ENCODE data around the gene KLK8. TPM values are rescaled to one million over a fixed set of nuclear protein-coding genes. Genes with fewer than 3 reads are reported as not detected.
A peak's percentile ranks its signal among the peaks of the same experiment; 100 is the strongest.

Gene KLK8
- total RNA-seq, 1 donor from 2014 or later: 7.6 TPM

- Histone ChIP-seq H3K36me3 (ENCODE audit: control insufficient read depth, insufficient read depth, low read length) (no peaks in the 10 kb centered on the region), H3K27me3 (ENCODE audit: control insufficient read depth, insufficient read depth, low read length) (peaks cover 1% of the 10 kb centered on the region), H3K4me3 (ENCODE audit: low read depth, low read length) (peak overlapping the region; percentile 33)
- FAIRE-seq (no peak), DNase-seq (ENCODE audit: low read depth) (no peak)
- TF ChIP-seq CTCF (IDR thresholded peaks at IDR 0.05; ENCODE audit: insufficient read depth, low read length, severe bottlenecking): no peak
These were observed 17.5 kb upstream of the KLK8 start for GRCh38 chr19:51018745-51019543.

- peak; percentile 96 for TF ChIP-seq CTCF (IDR thresholded peaks at IDR 0.05; ENCODE audit: insufficient read depth, low read length, severe bottlenecking)
- no peak for FAIRE-seq
- peak overlapping the region; percentile 33 for H3K4me3 ChIP-seq (ENCODE audit: low read depth, low read length)
- peaks cover 1% of the 10 kb centered on the region for H3K27me3 ChIP-seq (ENCODE audit: control insufficient read depth, insufficient read depth, low read length)
- peak; percentile 43 for DNase-seq (ENCODE audit: low read depth)
- H3K36me3 ChIP-seq (ENCODE audit: control insufficient read depth, insufficient read depth, low read length): no peaks in the 10 kb centered on the region
These were observed 15.6 kb upstream of the KLK8 start for GRCh38 chr19:51016798-51017683.

- no peaks in the 10 kb centered on the region for H3K36me3 ChIP-seq (ENCODE audit: control insufficient read depth, insufficient read depth, low read length)
- TF ChIP-seq CTCF (IDR thresholded peaks at IDR 0.05; ENCODE audit: insufficient read depth, low read length, severe bottlenecking): no peak
- peaks cover 1% of the 10 kb centered on the region for H3K27me3 ChIP-seq (ENCODE audit: control insufficient read depth, insufficient read depth, low read length)
- DNase-seq (ENCODE audit: low read depth) (no peak), FAIRE-seq (no peak)
- H3K4me3 ChIP-seq (ENCODE audit: low read depth, low read length): no peak overlapping the region
These were observed 14.4 kb upstream of the KLK8 start for GRCh38 chr19:51015691-51016267.

- FAIRE-seq: no peak
- Histone ChIP-seq H3K36me3 (ENCODE audit: control insufficient read depth, insufficient read depth, low read length) (no peaks in the 10 kb centered on the region), H3K4me3 (ENCODE audit: low read depth, low read length) (no peak overlapping the region), H3K27me3 (ENCODE audit: control insufficient read depth, insufficient read depth, low read length) (peaks cover 1% of the 10 kb centered on the region)
- no peak for DNase-seq (ENCODE audit: low read depth)
- no peak for TF ChIP-seq CTCF (IDR thresholded peaks at IDR 0.05; ENCODE audit: insufficient read depth, low read length, severe bottlenecking)
These were observed 12.8 kb upstream of the KLK8 start for GRCh38 chr19:51014242-51014641.

- peak; percentile 40 for DNase-seq (ENCODE audit: low read depth)
- no peak for FAIRE-seq
- Histone ChIP-seq H3K36me3 (ENCODE audit: control insufficient read depth, insufficient read depth, low read length) (no peaks in the 10 kb centered on the region), H3K4me3 (ENCODE audit: low read depth, low read length) (no peak overlapping the region), H3K27me3 (ENCODE audit: control insufficient read depth, insufficient read depth, low read length) (no peaks in the 10 kb centered on the region)
- TF ChIP-seq CTCF (IDR thresholded peaks at IDR 0.05; ENCODE audit: insufficient read depth, low read length, severe bottlenecking): no peak
These were observed 11.3 kb upstream of the KLK8 start for GRCh38 chr19:51012661-51013190.
